Esophagus muscularis mucosa (tissue), 4 donors: ENCODE data around the gene PHLPP1. TPM values are rescaled to one million over a fixed set of nuclear protein-coding genes. Genes with fewer than 3 reads are reported as not detected.

Experiments used
- DNase-seq: peaks from one replicate; pipeline ENCODE4 v3.0.0-alpha.2; 2017; ENCODE audit errors: extremely low spot score
- H3K27ac ChIP-seq, 4 donors: fragments of 200-600 bp; sonication (generic); replicated peaks in 1 of 4; 1 replicate in 3 of 4; 2 replicates in 1 of 4; pipeline ENCODE4 v1.5.1; 2016 to 2019; ENCODE audit warnings: mild to moderate bottlenecking in 1 of 4
- H3K27me3 ChIP-seq, 4 donors: fragments of 200-600 bp; sonication (generic); one replicate each; pipeline versions ENCODE4 v1.5.1 to v1.6.0; 2016 to 2019
- H3K36me3 ChIP-seq, 4 donors: fragments of 200-600 bp; sonication (generic); one replicate each; pipeline ENCODE4 v1.5.1; 2016 to 2019
- H3K4me1 ChIP-seq, 4 donors: fragments of 200-600 bp; sonication (generic); one replicate each; pipeline ENCODE4 v1.5.1; 2016 to 2019
- H3K4me3 ChIP-seq, 4 donors: fragments of 200-600 bp; sonication (generic); 1 replicate in 2 of 4; 2 replicates in 2 of 4; pipeline ENCODE4 v1.5.1; 2016 to 2019; ENCODE audit warnings: mild to moderate bottlenecking in 4 of 4, moderate library complexity in 1 of 4
- H3K9me3 ChIP-seq, 4 donors: fragments of 200-600 bp; sonication (generic); 1 replicate in 3 of 4; 2 replicates in 1 of 4; pipeline ENCODE4 v1.5.1; 2016 to 2019
- EP300 ChIP-seq: sonication (generic); formaldehyde crosslinking; IDR thresholded peaks from one replicate; pipeline ENCODE4 v1.6.1; 2017; ENCODE audit warnings: antibody characterized with exemption
- POLR2A ChIP-seq: fragments of 450-650 bp; IDR thresholded peaks from one replicate; pipeline ENCODE4 v1.6.1; 2017; ENCODE audit warnings: antibody characterized with exemption, moderate library complexity, mild to moderate bottlenecking, low read depth
- POLR2AphosphoS5 ChIP-seq, 2 donors: sonication (generic); formaldehyde crosslinking; IDR thresholded peaks; one replicate each; pipeline ENCODE4 v1.6.1; 2017; ENCODE audit warnings: antibody characterized with exemption in 2 of 2
- WGBS: methylation state at CpG from one replicate; pipeline ENCODE4 v1.1.5; 2018; 5-methylcytosine and 5-hydroxymethylcytosine counted together
- intact Hi-C: fragments of 100-400 bp; cut with DNase I; formaldehyde crosslinking; loops from one replicate; pipeline ENCODE4 v1.15.1; 2023
- total RNA-seq, 4 donors: library from RNA; depleted of rRNA; stranded (reverse); fragments of >200 nt; gene quantifications; one replicate each; pipeline versions ENCODE4 v1.1.0 to v1.2.1, GENCODE V29; 2016
- TF ChIP-seq, protein P1 (sequence below), 3 experiments: fragments of 200-600 bp in 2 of 3; fragments of 450-650 bp in 1 of 3; sonication (generic) in 2 of 3; IDR thresholded peaks; one replicate each; pipeline ENCODE4 v1.5.1; 2017 to 2019; ENCODE audit warnings: antibody characterized with exemption in 3 of 3, mild to moderate bottlenecking in 2 of 3, moderate library complexity in 1 of 3

Gene PHLPP1
- total RNA-seq, 4 donors from 2014 or later = 11.6 to 23.0 (median 17.3) TPM

DNA sequence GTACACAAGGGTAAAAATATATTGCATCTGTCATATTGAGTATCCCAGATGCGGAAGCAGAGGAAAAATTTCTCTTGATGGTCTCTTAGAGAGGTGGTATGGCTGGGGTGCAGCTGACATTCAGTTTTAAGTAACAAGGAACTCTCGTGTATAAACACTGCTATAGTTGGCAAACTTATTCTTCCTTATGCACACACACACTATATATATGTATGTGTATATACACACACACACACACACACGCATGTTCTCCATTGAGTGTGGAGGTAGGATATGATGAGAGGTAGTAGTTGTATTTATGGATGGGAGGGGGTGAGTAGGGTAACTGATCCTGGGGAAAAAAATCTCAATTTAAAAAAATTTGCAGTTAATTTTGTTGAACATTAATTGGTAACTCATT, 10.6 kb downstream of the PHLPP1 start:
- no peak for TF ChIP-seq POLR2AphosphoS5 (IDR thresholded peaks at IDR 0.05)
- TF ChIP-seq, protein P1, sequence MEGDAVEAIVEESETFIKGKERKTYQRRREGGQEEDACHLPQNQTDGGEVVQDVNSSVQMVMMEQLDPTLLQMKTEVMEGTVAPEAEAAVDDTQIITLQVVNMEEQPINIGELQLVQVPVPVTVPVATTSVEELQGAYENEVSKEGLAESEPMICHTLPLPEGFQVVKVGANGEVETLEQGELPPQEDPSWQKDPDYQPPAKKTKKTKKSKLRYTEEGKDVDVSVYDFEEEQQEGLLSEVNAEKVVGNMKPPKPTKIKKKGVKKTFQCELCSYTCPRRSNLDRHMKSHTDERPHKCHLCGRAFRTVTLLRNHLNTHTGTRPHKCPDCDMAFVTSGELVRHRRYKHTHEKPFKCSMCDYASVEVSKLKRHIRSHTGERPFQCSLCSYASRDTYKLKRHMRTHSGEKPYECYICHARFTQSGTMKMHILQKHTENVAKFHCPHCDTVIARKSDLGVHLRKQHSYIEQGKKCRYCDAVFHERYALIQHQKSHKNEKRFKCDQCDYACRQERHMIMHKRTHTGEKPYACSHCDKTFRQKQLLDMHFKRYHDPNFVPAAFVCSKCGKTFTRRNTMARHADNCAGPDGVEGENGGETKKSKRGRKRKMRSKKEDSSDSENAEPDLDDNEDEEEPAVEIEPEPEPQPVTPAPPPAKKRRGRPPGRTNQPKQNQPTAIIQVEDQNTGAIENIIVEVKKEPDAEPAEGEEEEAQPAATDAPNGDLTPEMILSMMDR (IDR thresholded peaks at IDR 0.05) = no peak
- no peak for TF ChIP-seq POLR2A
- TF ChIP-seq EP300 = no peak
- intact Hi-C loops = no loop called here

DNA sequence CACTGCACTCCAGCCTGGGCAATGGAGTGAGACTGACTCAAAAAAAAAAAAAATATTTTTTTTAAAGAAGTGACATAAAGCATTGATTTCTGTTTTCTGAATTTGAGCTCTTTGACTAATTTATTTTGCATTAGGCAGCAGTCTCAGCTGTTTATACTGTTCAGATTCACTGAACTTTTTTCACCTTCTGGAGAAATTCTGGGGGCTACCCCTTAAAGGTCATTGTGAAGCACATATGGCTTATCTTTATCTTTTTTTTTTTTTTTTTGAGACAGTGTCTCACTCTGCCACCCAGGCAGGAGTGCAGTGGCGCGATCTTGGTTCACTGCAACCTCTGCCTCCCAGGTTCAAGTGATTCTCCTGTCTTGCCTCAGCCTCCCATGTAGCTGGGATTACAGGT, 12.9 kb downstream of the PHLPP1 start:
- Histone ChIP-seq H3K4me1 (peaks cover 0 to 28% (median 20%) of the 10 kb centered on the region in 4 donors), H3K36me3 (no peaks in the 10 kb centered on the region), H3K9me3 (peaks cover 0 to 9% (median 4%) of the 10 kb centered on the region in 4 donors), H3K4me3 (no peak overlapping the region), H3K27me3 (no peaks in the 10 kb centered on the region), H3K27ac (no peak overlapping the region)
- TF ChIP-seq, protein P1 (IDR thresholded peaks at IDR 0.05) = no peak
- TF ChIP-seq POLR2AphosphoS5 (IDR thresholded peaks at IDR 0.05) (no peak), POLR2A (no peak), EP300 (no peak)
- WGBS = 100% methylated on average over 2 of the region's 2 CpGs
- intact Hi-C loops = no loop called here
- no peak for DNase-seq

More for the DNA sequence above, 10.6 kb downstream of the PHLPP1 start:
- WGBS = 82% methylated on average over 3 of the region's 3 CpGs
- DNase-seq = no peak
- Histone ChIP-seq H3K27me3 (no peaks in the 10 kb centered on the region), H3K27ac (no peak overlapping the region), H3K36me3 (no peaks in the 10 kb centered on the region), H3K9me3 (no peaks in the 10 kb centered on the region), H3K4me3 (no peak overlapping the region), H3K4me1 (peaks cover 0 to 49% (median 43%) of the 10 kb centered on the region in 4 donors)

DNA sequence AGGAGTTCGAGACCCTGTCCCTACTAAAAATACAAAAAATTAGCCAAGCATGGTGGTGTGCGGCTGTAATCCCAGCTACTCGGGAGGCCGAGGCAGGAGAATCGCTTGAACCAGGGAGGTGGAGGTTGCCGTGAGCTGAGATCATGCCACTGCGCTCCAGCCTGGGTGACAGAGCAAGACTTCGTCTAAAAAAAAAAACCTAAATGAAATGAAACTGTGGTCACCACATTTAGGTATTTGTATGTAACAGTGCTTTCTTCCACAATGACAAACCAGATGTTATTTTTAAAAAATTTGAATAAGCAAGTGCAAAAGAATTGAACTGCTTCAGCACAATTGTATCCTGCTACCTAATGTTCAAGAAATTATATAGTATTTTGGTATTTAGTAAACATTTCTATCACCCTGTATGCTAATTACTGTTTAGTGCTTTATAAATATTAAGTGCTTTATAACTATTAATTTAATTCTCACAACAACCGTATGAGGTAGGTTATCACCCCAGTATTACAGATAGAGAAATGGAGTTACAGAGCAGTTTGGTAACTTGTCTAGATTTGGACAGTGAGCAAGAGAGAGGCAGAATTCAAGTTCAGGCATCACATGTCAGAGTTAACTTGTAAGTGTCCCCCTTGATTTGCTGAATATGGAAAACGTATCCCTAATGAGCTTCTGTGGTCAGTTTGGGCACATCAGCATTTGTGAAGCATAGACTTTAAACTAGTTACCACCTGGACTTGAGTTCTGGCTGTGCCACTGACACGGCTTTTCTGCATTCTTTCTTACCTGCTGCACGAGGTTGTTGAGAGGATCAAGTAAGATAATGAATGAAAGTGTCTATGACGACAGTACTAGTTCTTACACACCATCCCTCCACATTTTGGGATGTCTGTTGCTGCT, 14.4 kb downstream of the PHLPP1 start:
- 94% methylated on average over 13 of the region's 13 CpGs for WGBS
- H3K27me3 ChIP-seq = no peaks in the 10 kb centered on the region
- H3K36me3 ChIP-seq = no peaks in the 10 kb centered on the region
- no peak overlapping the region for H3K27ac ChIP-seq
- intact Hi-C loops = no loop called here
- DNase-seq = no peak
- TF ChIP-seq POLR2AphosphoS5 (IDR thresholded peaks at IDR 0.05) = no peak
- TF ChIP-seq, protein P1 (IDR thresholded peaks at IDR 0.05) = no peak
- TF ChIP-seq EP300 = no peak
- no peak for TF ChIP-seq POLR2A
- H3K9me3 ChIP-seq = peaks cover 0 to 9% (median 4%) of the 10 kb centered on the region in 4 donors
- H3K4me3 ChIP-seq = no peak overlapping the region
- peaks cover 0 to 23% (median 18%) of the 10 kb centered on the region in 4 donors for H3K4me1 ChIP-seq

DNA sequence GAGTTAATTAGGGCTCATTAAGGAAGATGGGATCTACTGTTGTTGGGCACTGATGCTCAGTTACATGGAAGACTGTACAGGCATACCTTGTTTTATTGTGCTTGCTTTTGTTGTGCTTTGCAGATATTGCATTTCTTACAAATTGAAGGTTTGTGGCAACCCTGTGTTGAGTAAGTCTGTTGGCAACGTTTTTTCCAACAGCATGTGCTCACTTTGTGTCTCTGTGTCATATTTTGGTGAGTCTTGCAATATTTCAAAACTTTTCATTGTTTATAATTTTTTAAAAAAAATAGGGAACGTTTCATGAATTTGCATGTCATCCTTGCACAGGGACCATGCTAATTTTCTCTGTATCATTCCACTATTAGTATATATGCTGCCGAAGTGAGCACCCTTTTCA, 15.6 kb downstream of the PHLPP1 start:
- no peaks in the 10 kb centered on the region for H3K36me3 ChIP-seq
- WGBS = 81% methylated on average over 3 of the region's 3 CpGs
- intact Hi-C loops = no loop called here
- DNase-seq = no peak
- TF ChIP-seq EP300 (no peak), POLR2AphosphoS5 (IDR thresholded peaks at IDR 0.05) (no peak), POLR2A (no peak)
- TF ChIP-seq, protein P1 (IDR thresholded peaks at IDR 0.05) = no peak
- no peak overlapping the region for H3K27ac ChIP-seq
- peaks cover 0 to 22% (median 16%) of the 10 kb centered on the region in 4 donors for H3K4me1 ChIP-seq
- H3K27me3 ChIP-seq = no peaks in the 10 kb centered on the region
- peaks cover 0 to 9% (median 4%) of the 10 kb centered on the region in 4 donors for H3K9me3 ChIP-seq
- H3K4me3 ChIP-seq = no peak overlapping the region
